Caco-2 (cell line): ENCODE measurements around the gene SDCCAG8. TPM values are rescaled to one million over a fixed set of nuclear protein-coding genes. Genes with fewer than 3 reads are reported as not detected.

Experiments used
- BruUV-seq: library from RNA; stranded (reverse); fragments of 400-500 nt; replicated peaks from 2 replicates; lab custom pipeline; 2021; lab: Mats Ljungman, UMichigan
- CTCF ChIA-PET: fragments of 300-600 bp; sonication (Branson Sonifier 250); formaldehyde crosslinking; loops from one replicate; lab custom pipeline; 2022; ENCODE audit warnings: antibody characterized with exemption; lab: Charles Lee
- POLR2A ChIA-PET: fragments of 300-600 bp; sonication (Branson Sonifier 250); formaldehyde crosslinking; loops from one replicate; lab custom pipeline; 2022; ENCODE audit warnings: antibody characterized with exemption; lab: Charles Lee
- DNase-seq, 2 experiments: peaks; one replicate each; pipeline versions ENCODE4 v3.0.0 to v3.0.0-alpha.2; 2020 to 2022
- H3K27me3 ChIP-seq: replicated peaks from 2 replicates; pipeline ENCODE4 v1.6.0; 2011; ENCODE audit warnings: low read length; ENCODE audit not compliant: control insufficient read depth, insufficient read depth
- H3K36me3 ChIP-seq: 2 replicates; pipeline ENCODE4 v1.5.1; 2011; ENCODE audit warnings: low read length; ENCODE audit not compliant: control insufficient read depth, insufficient read depth
- H3K4me1 ChIP-seq: fragments of 250-450 bp; sonication (Bioruptor Pico); 2 replicates; pipeline ENCODE4 v1.5.1; 2020; ENCODE audit warnings: mild to moderate bottlenecking
- H3K4me3 ChIP-seq: 2 replicates; pipeline ENCODE4 v1.5.1; 2011; ENCODE audit warnings: low read depth, mild to moderate bottlenecking, control low read depth, low read length
- H3K9me3 ChIP-seq: fragments of 250-450 bp; sonication (Bioruptor Pico); 2 replicates; pipeline ENCODE4 v1.5.1; 2020; ENCODE audit warnings: mild to moderate bottlenecking, moderate library complexity
- H3K27ac Mint-ChIP-seq: one replicate; pipeline ENCODE4 v1.8.0; 2022; ENCODE audit warnings: mixed read lengths; ENCODE audit not compliant: unreplicated experiment
- H3K27me3 Mint-ChIP-seq: one replicate; pipeline ENCODE4 v1.8.0; 2022; ENCODE audit warnings: mixed read lengths; ENCODE audit not compliant: insufficient read depth, unreplicated experiment
- H3K36me3 Mint-ChIP-seq: one replicate; pipeline ENCODE4 v1.8.0; 2022; ENCODE audit warnings: mild to moderate bottlenecking, mixed read lengths; ENCODE audit not compliant: insufficient read depth, unreplicated experiment
- H3K4me1 Mint-ChIP-seq: one replicate; pipeline ENCODE4 v1.8.0; 2022; ENCODE audit warnings: low read depth, mixed read lengths; ENCODE audit not compliant: unreplicated experiment
- H3K4me3 Mint-ChIP-seq: one replicate; pipeline ENCODE4 v1.8.0; 2022; ENCODE audit warnings: mild to moderate bottlenecking, moderate library complexity, mixed read lengths; ENCODE audit not compliant: unreplicated experiment
- H3K9me3 Mint-ChIP-seq: one replicate; pipeline ENCODE4 v1.8.0; 2022; ENCODE audit warnings: mixed read lengths; ENCODE audit not compliant: unreplicated experiment
- CTCF ChIP-seq, 2 experiments: fragments of 200-600 bp in 1 of 2; IDR thresholded peaks; 1 replicate in 1 of 2; 2 replicates in 1 of 2; pipeline versions ENCODE4 v1.5.1 to v1.8.0; 2011 to 2022; ENCODE audit warnings: antibody characterized with exemption in 1 of 2, control low read depth in 1 of 2, inconsistent platforms in 1 of 2, low read depth in 1 of 2, low read length in 1 of 2, mild to moderate bottlenecking in 1 of 2, moderate library complexity in 1 of 2; ENCODE audit not compliant: insufficient read depth in 1 of 2, severe bottlenecking in 1 of 2, unreplicated experiment in 1 of 2
- intact Hi-C: fragments of 100-400 bp; cut with micrococcal nuclease; formaldehyde crosslinking; loops from one replicate; pipeline ENCODE4 v1.10.0; 2022; ENCODE audit not compliant: unreplicated experiment
- total RNA-seq: library from RNA; stranded (reverse); gene quantifications from 2 replicates; pipeline ENCODE4 v1.2.3, GENCODE V29; 2022

Gene SDCCAG8
- total RNA-seq, 1 experiment from 2014 or later, result 23.0 TPM

DNA sequence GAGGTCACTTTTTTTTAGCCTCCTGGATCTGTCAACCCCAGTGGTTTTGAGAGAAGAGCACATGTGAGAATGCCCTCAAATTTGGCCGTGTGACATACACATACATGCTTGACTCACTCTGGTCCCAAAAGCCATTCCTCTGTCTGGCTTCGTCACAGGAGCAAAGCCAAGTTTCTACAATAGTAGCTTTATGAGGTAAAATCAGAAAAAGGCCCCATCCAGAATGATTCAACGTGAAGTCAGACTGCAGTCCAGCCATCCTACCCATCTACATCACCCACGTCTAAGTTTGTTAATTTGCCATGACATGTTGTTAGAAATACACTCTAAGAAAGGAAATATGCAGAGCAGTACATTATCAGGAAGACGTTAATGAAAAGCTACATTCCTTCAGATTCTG lies 245.2 kb downstream of the SDCCAG8 start:
- no peak overlapping the region for H3K4me3 ChIP-seq
- Mint-ChIP-seq H3K27ac (no peak overlapping the region), H3K4me3 (no peak overlapping the region), H3K36me3 (no peaks in the 10 kb centered on the region), H3K27me3 (no peaks in the 10 kb centered on the region), H3K9me3 (no peaks in the 10 kb centered on the region), H3K4me1 (no peaks in the 10 kb centered on the region)
- POLR2A ChIA-PET, result no interaction called here
- no TSS peak for BruUV-seq
- CTCF ChIA-PET, result no interaction called here
- H3K36me3 ChIP-seq, result no peaks in the 10 kb centered on the region
- no peak for DNase-seq
- H3K9me3 ChIP-seq, result no peaks in the 10 kb centered on the region
- no peak for TF ChIP-seq CTCF (IDR thresholded peaks at IDR 0.05; ENCODE audit: insufficient read depth in 1 of 2, low read depth in 1 of 2, low read length in 1 of 2, severe bottlenecking in 1 of 2, unreplicated experiment in 1 of 2)
- H3K27me3 ChIP-seq, result no peaks in the 10 kb centered on the region
- intact Hi-C loops, result loop anchor here (10.0 kb wide), 1 partner anchor 774 kb away; no protein-coding TSS in a partner anchor
- H3K4me1 ChIP-seq, result no peaks in the 10 kb centered on the region

DNA sequence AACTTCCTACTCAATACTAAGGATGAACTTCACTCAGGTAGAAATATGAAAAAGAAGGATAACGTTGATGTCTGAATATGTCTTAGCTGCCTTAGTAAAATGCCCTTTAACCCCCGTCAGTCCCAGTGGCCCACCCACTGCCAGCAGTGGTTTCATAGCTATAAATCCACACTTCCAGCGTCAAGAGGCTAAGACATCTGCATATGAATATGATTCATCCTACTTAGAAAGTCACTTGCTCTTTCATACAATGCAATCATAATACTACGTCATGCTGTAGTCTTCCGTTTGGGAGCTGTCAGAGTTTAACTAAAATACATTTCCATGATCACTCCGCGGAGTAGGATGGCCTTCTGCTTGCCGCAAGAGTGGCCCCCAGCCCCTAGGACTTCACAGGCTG lies 247.3 kb downstream of the SDCCAG8 start:
- H3K4me3 ChIP-seq, result no peak overlapping the region
- no peaks in the 10 kb centered on the region for H3K9me3 ChIP-seq
- no TSS peak for BruUV-seq
- no peak for TF ChIP-seq CTCF (IDR thresholded peaks at IDR 0.05; ENCODE audit: insufficient read depth in 1 of 2, low read depth in 1 of 2, low read length in 1 of 2, severe bottlenecking in 1 of 2, unreplicated experiment in 1 of 2)
- DNase-seq, result no peak
- POLR2A ChIA-PET, result no interaction called here
- Mint-ChIP-seq H3K4me1 (no peaks in the 10 kb centered on the region), H3K27me3 (no peaks in the 10 kb centered on the region), H3K36me3 (no peaks in the 10 kb centered on the region), H3K27ac (no peak overlapping the region), H3K9me3 (no peaks in the 10 kb centered on the region), H3K4me3 (no peak overlapping the region)
- CTCF ChIA-PET, result interaction anchor here (0.6 kb wide), 1 partner anchor 364 kb away, joined by 4 read pairs; no protein-coding TSS in a partner anchor
- intact Hi-C loops, result loop anchor here (10.0 kb wide), 1 partner anchor 772 kb away; no protein-coding TSS in a partner anchor
- H3K36me3 ChIP-seq, result no peaks in the 10 kb centered on the region
- H3K4me1 ChIP-seq, result no peaks in the 10 kb centered on the region
- no peaks in the 10 kb centered on the region for H3K27me3 ChIP-seq

- Mint-ChIP-seq H3K4me3 (no peak overlapping the region), H3K27ac (no peak overlapping the region), H3K27me3 (no peaks in the 10 kb centered on the region), H3K36me3 (no peaks in the 10 kb centered on the region), H3K4me1 (no peaks in the 10 kb centered on the region), H3K9me3 (no peaks in the 10 kb centered on the region)
- H3K9me3 ChIP-seq, result no peaks in the 10 kb centered on the region
- TF ChIP-seq CTCF (IDR thresholded peaks at IDR 0.05; ENCODE audit: insufficient read depth in 1 of 2, low read depth in 1 of 2, low read length in 1 of 2, severe bottlenecking in 1 of 2, unreplicated experiment in 1 of 2), result no peak
- ChIA-PET CTCF (no interaction called here), POLR2A (no interaction called here)
- no peak overlapping the region for H3K4me3 ChIP-seq
- BruUV-seq, result no TSS peak
- no peaks in the 10 kb centered on the region for H3K4me1 ChIP-seq
- H3K27me3 ChIP-seq, result no peaks in the 10 kb centered on the region
- no peak for DNase-seq
- intact Hi-C loops, result loop anchor here (10.0 kb wide), 1 partner anchor 769 kb away; no protein-coding TSS in a partner anchor
- H3K36me3 ChIP-seq, result no peaks in the 10 kb centered on the region
These were observed 250.3 kb downstream of the SDCCAG8 start for GRCh38 chr1:243505986-243506689.
